ENCODE measurements around the gene RRAD. TPM values are rescaled to one million over a fixed set of nuclear protein-coding genes. Genes with fewer than 3 reads are reported as not detected.
"Not testable (repeated sequence)": the region's sequence is repeated elsewhere in the genome, so short reads cannot be mapped to it uniquely, and the experiment has no call there.

The RRAD gene
- polyA plus RNA-seq, 2 of the 4 experiments (the other 2 are of a cell fraction): 0.75 to 2.2 TPM

- Histone ChIP-seq H3K27ac (peak overlapping the region; percentile 94 to 99), H3K4me3 (peak overlapping the region; percentile 81), H3K4me1 (peaks cover 28% of the 10 kb centered on the region), H3K4me2 (peak overlapping the region; percentile 99)
- FAIRE-seq; H3K9me3 ChIP-seq; ATAC-seq; DNase-seq (ENCODE audit: low read depth in 1 of 2, low spot score in 1 of 2): not testable (repeated sequence)
- 0 out of 2 replicates have a peak, but pooled peaks have one; percentile 41 for TF ChIP-seq USF2 (IDR thresholded peaks at IDR 0.05)
- ChIA-PET POLR2A (interaction anchor here (1.2 kb wide), 1 partner anchor 123 kb away, joined by 3 read pairs; no protein-coding TSS in a partner anchor), CTCF (interaction anchor here (0.8 to 5.4 kb wide), 2 partner anchors 9 to 40 kb away, joined by 3 to 56 read pairs; partner anchors contain the start of gene RRAD)
- WGBS (ENCODE audit: missing lambda C conversion rate): 11% methylated on average over 22 of the region's 24 CpGs
Measured at GRCh38 chr16:66934839-66935313, 9.5 kb upstream of the RRAD start.

GRCh38 chr16:66934138-66934838 is 9.0 kb upstream of the RRAD start, which contains the start of gene CIAO2B:
Gene CIAO2B (minus strand): TSS chr16:66934402. CDS start chr16:66934364, 38 bp downstream.
- H3K4me2 ChIP-seq: peak within 1 kb of the TSS; percentile 99
- ChIA-PET CTCF (interaction anchor here (0.8 to 5.4 kb wide), 2 partner anchors 9 to 40 kb away, joined by 3 to 56 read pairs; partner anchors contain the start of gene RRAD), POLR2A (interaction anchor here (1.2 kb wide), 1 partner anchor 122 kb away, joined by 3 read pairs; no protein-coding TSS in a partner anchor)
- H3K9me3 ChIP-seq: no peaks in the 10 kb centered on the region
- peak within 1 kb of the TSS; percentile 81 for H3K4me3 ChIP-seq
- peak within 1 kb of the TSS; percentile 94 to 99 for H3K27ac ChIP-seq
- TF ChIP-seq MYC (IDR thresholded peaks at IDR 0.05; ENCODE audit: borderline replicate concordance, low read length) (peak; percentile 76; the same call in 1 of the 2 replicates), CHD2 (IDR thresholded peaks at IDR 0.05; ENCODE audit: low read length, partially characterized antibody) (peak; percentile 62), GATA3 (IDR thresholded peaks at IDR 0.05; ENCODE audit: borderline replicate concordance) (no peak), PHF8 (IDR thresholded peaks at IDR 0.05; ENCODE audit: borderline replicate concordance, low read depth) (peak; percentile 91), REST (IDR thresholded peaks at IDR 0.05) (peak; percentile 66), KDM5A (IDR thresholded peaks at IDR 0.05) (peak; percentile 80), ZFP36 (IDR thresholded peaks at IDR 0.05; ENCODE audit: borderline replicate concordance, partially characterized antibody) (no peak), BHLHE40 (IDR thresholded peaks at IDR 0.05; ENCODE audit: low read depth, low read length) (0 out of 2 replicates have a peak, but pooled peaks have one; percentile 11), MAX (IDR thresholded peaks at IDR 0.05) (peak; percentile 93), HEYL (CRISPR knock-in tag; IDR thresholded peaks at IDR 0.05) (no peak), FOSL2 (IDR thresholded peaks at IDR 0.05) (no peak), FOSL2 (CRISPR knock-in tag; IDR thresholded peaks at IDR 0.05) (no peak), BCL3 (IDR thresholded peaks at IDR 0.05) (peak; percentile 83; the same call in 2 of the 3 replicates), HOXB13 (CRISPR knock-in tag; IDR thresholded peaks at IDR 0.05; ENCODE audit: low read depth) (no peak), RCOR1 (IDR thresholded peaks at IDR 0.05; ENCODE audit: low read depth, low read length) (no peak), E2F6 (IDR thresholded peaks at IDR 0.05; ENCODE audit: borderline replicate concordance, low read depth) (peak; percentile 68; the same call in 1 of the 2 replicates), HOXB5 (CRISPR knock-in tag; IDR thresholded peaks at IDR 0.05) (no peak), JUN (IDR thresholded peaks at IDR 0.05) (peak; percentile 86 to 97), CBX2 (IDR thresholded peaks at IDR 0.05; ENCODE audit: borderline replicate concordance, low read depth) (no peak), POLR2A (IDR thresholded peaks at IDR 0.05; ENCODE audit: low read length) (peak; percentile 94)
- FAIRE-seq (peak; percentile 63), DNase-seq (ENCODE audit: low read depth in 1 of 2, low spot score in 1 of 2) (peak; percentile 88 to 91), ATAC-seq (peak; percentile 79 to 91)
- under 1% methylated on average over 22 of the region's 76 CpGs for WGBS (ENCODE audit: missing lambda C conversion rate)
- H3K4me1 ChIP-seq: peaks cover 28% of the 10 kb centered on the region
